ENCODE results near the gene PURB.
"Not testable (repeated sequence)": the region's sequence is repeated elsewhere in the genome, so short reads cannot be mapped to it uniquely, and the experiment has no call there.

Gene PURB

DNA sequence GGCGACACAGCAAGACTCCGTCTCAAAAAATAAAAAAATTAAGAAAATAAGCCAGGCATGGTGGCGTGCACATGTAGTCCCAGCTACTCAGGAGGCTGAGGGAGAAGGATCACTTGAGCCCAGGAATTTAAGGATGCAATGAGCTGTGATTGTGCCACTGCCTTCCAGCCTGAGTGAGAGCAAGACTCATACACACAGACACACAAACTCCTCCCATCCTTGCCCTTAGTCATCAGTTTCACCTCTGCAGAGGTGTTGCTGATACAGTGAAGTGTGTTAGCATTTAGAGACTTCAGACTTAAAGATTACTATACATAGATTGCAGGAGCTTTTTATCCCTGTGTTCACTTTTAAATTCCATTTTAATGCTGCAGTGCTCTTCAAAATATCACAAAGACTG, 31.9 kb downstream of the PURB start:
- DNase-seq (ENCODE audit: low read depth in 2 of 2): no peak

DNA sequence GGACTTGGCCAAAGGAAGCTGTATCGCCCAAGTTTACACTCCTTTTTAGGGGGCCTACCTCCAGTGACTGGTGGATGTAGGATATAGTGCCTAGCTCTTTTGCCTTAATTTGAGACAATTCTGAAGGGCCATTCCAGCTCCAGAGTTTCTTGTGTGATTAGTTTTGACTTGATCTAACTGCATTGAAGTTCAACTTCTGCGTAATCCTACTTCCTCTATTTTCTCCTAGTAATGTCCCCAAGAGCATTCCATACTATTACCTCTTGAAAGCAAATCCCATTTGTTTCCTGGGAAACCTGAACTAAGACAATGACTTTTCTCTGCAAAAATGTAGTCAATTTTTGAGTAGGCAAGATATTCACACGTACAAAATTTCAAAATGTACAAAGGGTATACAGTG, 32.7 kb downstream of the PURB start:
- DNase-seq (ENCODE audit: low read depth in 2 of 2): no peak

DNA sequence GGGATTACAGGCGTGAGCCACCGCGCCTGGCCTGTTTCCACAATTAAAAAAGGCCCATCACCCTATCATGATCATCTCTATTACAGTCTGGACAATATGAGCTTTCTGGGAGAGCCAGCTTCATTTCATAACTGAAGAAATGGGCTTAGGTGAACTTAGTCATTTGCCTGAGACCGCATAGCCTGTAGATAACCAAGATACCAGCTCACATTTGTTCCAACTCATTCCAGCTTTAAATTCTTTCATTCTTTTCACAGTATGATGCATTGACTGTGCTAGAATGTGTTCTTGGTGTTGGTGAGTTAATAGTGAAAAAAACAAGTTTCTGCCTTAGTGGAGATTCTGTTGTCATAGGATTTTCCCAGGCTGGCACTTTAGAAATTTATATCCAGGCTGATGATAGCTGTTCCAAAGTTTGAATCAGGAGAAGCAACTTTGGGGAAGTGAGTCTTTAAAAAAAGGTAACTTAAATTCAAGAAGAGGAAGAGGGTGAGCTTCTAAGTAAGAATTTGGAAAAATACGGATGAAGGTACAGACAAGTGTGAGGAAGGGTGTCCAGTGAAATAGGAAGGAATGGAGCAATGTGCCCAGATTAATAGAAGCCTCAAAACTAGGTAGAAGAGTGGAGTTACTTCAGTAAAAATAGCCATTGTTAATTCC, 35.3 kb downstream of the PURB start:
- DNase-seq (ENCODE audit: low read depth in 2 of 2): no peak

DNA sequence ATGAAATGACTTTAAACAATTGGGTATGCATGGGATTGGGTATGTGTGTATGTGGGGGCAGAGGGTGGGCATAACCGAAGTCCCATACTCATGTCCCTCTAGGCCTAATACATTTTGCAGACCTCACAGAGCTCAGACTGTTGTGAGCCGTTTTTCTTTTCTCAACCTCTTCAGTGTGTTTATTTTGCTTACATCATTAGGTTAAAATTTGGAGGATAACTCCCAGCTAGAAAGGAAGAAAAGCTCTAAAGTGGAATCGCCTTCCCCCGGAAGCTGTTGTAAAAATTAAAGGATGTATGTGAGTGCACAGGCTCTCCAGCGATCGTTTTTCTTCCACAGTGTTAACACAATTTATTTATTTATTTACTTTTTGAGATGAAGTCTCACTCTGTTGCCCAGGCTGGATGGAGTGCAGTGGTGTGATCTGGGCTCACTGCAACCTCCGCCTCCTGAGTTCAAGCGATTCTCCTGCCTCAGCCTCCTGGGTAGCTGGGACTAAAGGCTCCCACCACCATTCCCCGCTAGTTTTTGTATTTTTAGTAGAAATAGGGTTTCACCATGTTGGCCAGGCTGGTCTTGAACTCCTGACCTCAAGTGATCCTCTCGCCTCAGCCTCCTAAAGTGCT, 36.0 kb downstream of the PURB start:
- DNase-seq (ENCODE audit: low read depth in 2 of 2): no peak

DNA sequence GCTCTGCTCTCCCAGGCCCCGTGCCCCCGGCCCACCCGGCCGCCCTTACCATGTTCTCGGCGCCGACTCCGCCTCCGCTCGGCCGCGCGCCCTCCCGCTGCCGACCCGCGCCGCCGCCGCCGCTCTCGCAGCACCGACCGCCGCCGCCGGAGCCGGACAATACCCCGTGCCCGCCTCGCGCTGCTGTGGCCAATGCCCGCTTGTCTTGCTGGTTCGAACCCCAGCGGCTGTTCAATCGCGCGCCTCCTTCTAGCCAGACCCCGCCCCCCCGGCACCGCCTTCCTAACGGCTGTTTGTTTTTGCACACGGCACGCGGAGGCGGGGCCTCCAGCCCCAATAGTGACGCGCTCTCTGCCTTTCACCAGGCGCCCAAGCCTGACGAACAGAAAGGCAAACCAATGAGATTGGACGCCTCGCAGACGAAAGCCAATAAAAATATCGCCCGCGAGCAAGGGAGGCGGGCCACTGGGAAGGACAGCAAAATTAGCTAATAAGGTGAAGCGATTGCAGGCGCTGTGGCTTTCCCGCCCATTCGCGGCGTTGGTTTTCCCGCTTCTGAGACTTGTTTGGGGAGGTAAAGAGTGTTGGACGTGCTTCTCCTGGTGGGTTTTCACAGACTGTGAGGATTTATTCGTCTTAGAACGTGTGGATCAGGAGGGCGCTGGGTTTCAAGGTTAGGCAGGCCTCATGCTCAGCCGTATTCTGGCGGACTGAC, 37.3 kb downstream of the PURB start, which contains the start of gene H2AZ2:
Gene H2AZ2, minus strand, starts transcription at position 168 of the 715 bp plus-strand sequence. Its CDS starts 116 bp downstream, at position 52.
- DNase-seq (ENCODE audit: low read depth in 2 of 2): peak; percentile 99 to 100

DNA sequence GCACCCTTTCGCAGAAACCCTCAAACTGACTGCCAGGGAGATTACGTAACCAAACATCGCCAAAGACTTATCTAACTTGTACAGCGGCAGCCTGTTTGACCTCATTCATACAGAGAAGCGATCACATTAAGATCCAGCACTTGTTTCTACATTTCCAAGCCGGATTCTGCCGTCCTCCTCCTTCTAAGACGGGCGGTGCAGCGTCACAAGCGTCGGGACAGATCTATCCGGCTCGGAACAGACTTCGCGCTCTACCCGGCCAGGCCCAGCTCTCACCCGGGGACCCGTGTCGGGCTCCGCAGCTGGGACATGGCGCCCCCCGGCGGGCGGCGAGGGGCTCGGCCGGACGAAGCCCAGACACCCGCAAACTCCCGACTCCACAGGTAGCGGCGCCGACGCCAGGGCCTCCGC, 37.8 kb downstream of the PURB start:
- DNase-seq (ENCODE audit: low read depth in 2 of 2): peak; percentile 70 to 73

DNA sequence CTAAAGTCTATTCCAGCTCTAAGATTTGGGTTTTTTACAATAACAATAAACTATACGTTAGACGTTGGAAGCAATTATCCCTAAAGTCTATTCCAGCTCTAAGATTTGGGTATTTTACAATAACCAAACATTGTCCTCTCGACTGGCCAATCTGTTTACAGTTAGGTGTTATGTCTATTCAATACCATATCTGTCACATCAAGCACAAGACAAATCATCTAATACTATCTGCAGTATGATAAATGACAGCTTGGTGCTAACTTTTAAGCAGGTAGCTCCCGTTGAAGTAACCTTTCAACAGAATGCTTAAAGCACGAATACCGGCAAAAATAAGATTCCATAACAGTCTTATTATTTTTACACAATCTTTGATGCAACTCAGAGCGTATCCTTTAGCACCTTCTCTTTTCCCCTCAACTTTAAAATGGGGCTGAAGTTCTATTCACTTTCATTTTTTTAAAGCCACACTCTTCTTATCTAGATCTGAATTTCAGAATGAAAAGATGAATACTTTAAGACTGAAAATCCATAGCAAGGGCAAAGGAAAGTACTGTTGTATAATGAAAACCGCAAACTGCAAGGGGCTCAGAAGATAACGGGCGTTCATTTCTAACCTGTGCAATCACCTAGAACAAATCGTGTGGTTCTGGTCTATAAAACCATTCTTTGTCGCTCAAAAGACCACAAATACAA, 38.4 kb downstream of the PURB start:
- no peak for DNase-seq (ENCODE audit: low read depth in 2 of 2)

DNA sequence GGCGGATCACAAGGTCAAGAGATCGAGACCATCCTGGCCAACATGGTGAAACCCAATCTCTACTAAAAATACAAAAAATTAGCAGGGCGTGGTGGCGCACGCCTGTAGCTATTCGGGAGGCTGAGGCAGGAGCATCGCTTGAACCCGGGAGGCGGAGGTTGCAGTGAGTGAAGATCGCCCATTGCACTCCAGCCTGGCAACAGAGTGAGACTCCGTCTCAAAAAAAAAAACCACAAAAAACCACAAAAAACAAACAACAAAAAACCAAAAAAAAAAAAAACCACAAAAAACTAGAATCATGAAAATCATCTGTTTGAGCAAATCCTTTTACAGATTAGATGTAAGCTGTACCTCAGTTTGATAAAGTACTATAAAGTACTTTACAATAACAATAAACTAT, 38.9 kb downstream of the PURB start:
- not testable (repeated sequence) for DNase-seq (ENCODE audit: low read depth in 2 of 2)

DNA sequence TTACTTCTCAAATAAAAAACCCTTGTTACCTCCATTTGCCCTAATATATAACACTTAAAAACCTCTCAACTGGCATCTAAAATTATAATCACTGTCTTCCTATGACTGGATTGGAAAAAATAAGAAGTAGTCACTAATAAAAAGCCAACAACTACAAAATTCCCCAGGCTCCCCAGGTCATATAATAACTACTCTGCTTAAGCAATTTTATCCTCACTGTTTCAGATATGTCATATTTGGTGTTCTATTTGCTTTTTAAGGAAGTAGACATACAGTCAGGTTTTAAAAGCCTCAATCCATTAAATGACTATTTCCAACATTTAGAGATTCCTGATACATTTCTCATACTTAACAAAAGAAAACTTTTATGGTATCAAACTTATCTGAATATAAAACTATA, 39.9 kb downstream of the PURB start:
- no peak for DNase-seq (ENCODE audit: low read depth in 2 of 2)

DNA sequence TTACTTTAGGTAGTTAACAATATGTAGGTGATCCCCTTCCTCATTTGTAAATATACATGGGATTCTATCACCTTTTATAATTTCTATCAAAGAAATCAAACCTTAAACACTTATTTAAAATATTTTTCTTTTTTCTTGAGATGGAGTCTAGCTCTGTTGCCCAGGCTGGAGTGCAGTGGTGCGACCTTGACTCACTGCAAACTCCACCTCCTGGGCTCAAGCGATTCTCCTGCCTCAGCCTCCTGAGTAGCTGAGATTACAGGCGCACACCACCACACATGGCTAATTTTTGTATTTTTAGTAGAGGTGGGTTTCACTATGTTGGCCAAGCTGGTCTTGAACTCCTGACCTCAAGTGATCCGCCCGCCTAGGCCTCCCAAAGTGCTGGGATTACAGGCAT, 41.9 kb downstream of the PURB start:
- DNase-seq (ENCODE audit: low read depth in 2 of 2): not testable (repeated sequence)

DNA sequence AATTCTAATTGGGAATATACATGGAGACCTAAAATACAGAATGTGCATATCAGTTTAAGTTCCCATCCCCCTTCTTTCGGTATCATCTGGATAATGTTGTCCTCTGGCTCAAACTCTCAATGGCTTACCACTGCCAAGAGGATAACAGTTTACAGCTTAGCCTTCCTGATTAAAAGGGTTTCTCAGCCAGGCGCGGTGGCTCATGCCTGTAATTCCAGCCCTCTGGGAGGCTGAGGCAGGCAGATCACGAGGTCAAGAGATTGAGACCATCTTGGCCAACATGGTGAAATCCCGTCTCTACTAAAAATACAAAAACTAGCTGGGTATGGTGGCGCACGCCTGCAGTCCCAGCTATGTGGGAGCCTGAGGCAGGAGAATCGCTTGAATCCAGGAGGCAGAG, 42.7 kb downstream of the PURB start:
- DNase-seq (ENCODE audit: low read depth in 2 of 2): not testable (repeated sequence)

DNA sequence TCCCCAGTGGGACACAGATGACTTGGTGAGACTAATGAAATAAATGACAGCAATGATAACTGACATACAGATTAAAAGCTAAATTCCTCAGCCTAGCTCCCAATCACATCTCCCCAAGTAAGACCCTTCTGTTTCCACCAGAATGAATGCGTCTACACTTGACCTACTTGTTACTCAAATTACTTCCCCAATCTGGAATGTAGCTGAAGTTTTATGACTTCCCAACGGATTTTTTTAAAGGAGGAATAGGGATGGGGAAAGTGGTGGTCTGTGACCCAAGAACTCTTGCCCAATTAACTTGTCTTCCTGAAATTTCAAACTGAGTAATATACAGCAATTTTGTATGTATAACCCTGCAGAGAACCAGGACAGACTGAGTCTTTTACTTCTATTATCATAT, 46.6 kb downstream of the PURB start:
- DNase-seq (ENCODE audit: low read depth in 2 of 2): no peak

DNA sequence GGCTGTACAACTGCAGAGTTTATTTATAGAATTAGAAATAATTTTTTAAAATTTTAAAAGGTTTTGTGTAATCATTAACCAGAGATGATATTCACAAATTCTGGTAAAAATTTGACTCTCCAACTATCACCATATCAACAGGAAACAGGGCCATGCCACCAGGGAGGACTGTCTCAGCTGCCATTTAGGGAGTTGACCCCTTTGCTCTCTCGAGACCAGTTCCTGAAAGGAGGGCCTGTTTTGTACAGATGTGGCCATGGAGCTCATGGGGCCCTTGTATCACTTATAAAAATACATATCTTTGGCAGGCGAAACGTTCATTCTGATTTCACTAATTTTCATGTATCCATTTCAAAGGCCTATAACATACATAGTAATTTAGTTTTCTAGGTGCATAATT, 57.8 kb downstream of the PURB start:
- DNase-seq (ENCODE audit: low read depth in 2 of 2): no peak
